ENCODE data around the gene PTPRM. TPM values are rescaled to one million over a fixed set of nuclear protein-coding genes. Genes with fewer than 3 reads are reported as not detected.

PTPRM gene
- total RNA-seq, 1 experiment from 2014 or later: 6.2 TPM

DNA sequence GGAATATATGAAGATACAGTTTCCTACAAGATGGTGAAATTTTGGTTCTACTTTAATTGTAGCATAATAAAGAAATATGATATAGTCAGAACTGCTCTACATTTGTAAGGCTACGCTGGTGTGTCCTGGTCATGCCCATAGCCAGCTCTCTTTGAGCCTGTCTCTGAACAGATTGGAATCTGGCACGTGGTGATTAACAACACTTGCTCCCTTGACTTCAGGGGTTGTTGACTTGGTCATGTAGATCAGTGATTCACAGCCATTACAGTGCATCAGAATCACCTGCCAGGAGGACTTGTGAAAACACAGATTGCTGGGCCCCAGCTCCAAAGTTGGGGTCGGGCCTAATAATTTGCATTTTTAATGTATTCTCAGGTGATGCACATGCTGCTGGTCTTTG is 80.4 kb downstream of the PTPRM start:
- Histone ChIP-seq H3K56ac (ENCODE audit: insufficient read length, low read depth, low read length) (no peak overlapping the region), H4K91ac (ENCODE audit: insufficient read length, low read depth, low read length) (no peak overlapping the region), H2BK5ac (ENCODE audit: insufficient read length, low read length) (no peak overlapping the region), H3K9me3 (ENCODE audit: control insufficient read depth, low read depth, low read length) (no peaks in the 10 kb centered on the region), H3K9ac (ENCODE audit: extremely low read depth, insufficient read length, low read length) (no peak overlapping the region), H3T11ph (ENCODE audit: low read length) (no peak overlapping the region), H2BK15ac (ENCODE audit: low read depth, low read length) (no peak overlapping the region), H3K14ac (ENCODE audit: insufficient read depth, low read length) (no peak overlapping the region), H3K79me2 (ENCODE audit: insufficient read depth, low read length) (no peaks in the 10 kb centered on the region), H3K23ac (ENCODE audit: insufficient read length, low read depth, low read length) (no peak overlapping the region), H4K8ac (replicated peaks; ENCODE audit: insufficient read length, low read depth, low read length) (no peak overlapping the region), H3K4ac (ENCODE audit: low read depth, low read length) (no peak overlapping the region), H3K79me1 (ENCODE audit: insufficient read depth, low read depth, low read length, poor library complexity, severe bottlenecking) (no peaks in the 10 kb centered on the region), H2BK12ac (ENCODE audit: insufficient read length, low read depth, low read length) (no peak overlapping the region), H3K23me2 (ENCODE audit: insufficient read length, low read depth, low read length, poor library complexity, severe bottlenecking) (no peaks in the 10 kb centered on the region), H4K20me1 (ENCODE audit: control insufficient read depth, insufficient read depth, insufficient read length) (no peaks in the 10 kb centered on the region), H2BK120ac (ENCODE audit: low read depth, low read length, poor library complexity, severe bottlenecking) (no peak overlapping the region), H2AK5ac (ENCODE audit: insufficient read length, low read length) (no peak overlapping the region), H2AFZ (ENCODE audit: low read length) (no peak overlapping the region), H3K4me2 (ENCODE audit: insufficient read depth, insufficient read length, low read length) (no peak overlapping the region), H4K5ac (ENCODE audit: insufficient read length, low read depth, low read length) (no peak overlapping the region), H3K27me3 (ENCODE audit: insufficient read depth, low read length) (no peaks in the 10 kb centered on the region), H2BK20ac (ENCODE audit: low read depth, low read length, poor library complexity, severe bottlenecking) (no peak overlapping the region), H3K18ac (ENCODE audit: insufficient read length, low read depth, low read length) (no peak overlapping the region), H3K4me1 (ENCODE audit: insufficient read depth, low read length) (peaks cover 3% of the 10 kb centered on the region; the same call in 1 of the 2 replicates), H3K27ac (ENCODE audit: insufficient read length, low read depth, low read length) (no peak overlapping the region)
- TF ChIP-seq, protein P1, sequence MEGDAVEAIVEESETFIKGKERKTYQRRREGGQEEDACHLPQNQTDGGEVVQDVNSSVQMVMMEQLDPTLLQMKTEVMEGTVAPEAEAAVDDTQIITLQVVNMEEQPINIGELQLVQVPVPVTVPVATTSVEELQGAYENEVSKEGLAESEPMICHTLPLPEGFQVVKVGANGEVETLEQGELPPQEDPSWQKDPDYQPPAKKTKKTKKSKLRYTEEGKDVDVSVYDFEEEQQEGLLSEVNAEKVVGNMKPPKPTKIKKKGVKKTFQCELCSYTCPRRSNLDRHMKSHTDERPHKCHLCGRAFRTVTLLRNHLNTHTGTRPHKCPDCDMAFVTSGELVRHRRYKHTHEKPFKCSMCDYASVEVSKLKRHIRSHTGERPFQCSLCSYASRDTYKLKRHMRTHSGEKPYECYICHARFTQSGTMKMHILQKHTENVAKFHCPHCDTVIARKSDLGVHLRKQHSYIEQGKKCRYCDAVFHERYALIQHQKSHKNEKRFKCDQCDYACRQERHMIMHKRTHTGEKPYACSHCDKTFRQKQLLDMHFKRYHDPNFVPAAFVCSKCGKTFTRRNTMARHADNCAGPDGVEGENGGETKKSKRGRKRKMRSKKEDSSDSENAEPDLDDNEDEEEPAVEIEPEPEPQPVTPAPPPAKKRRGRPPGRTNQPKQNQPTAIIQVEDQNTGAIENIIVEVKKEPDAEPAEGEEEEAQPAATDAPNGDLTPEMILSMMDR (conservative IDR thresholded peaks at IDR 0.05): no peak
- Mint-ChIP-seq H3K27ac (no peak overlapping the region), H3K4me1 (peaks cover 11 to 12% of the 10 kb centered on the region in 2 experiments), H3K36me3 (ENCODE audit: insufficient read depth in 1 of 3, low read depth in 3 of 3) (peaks cover 3 to 13% (median 4%) of the 10 kb centered on the region in 3 experiments; a peak in 5 of 7 replicates), H3K9me3 (peaks cover 11 to 14% of the 10 kb centered on the region in 2 experiments; a peak in 4 of 5 replicates), H3K27me3 (ENCODE audit: low read depth) (no peaks in the 10 kb centered on the region), H3K4me3 (no peak overlapping the region)
- no peak for DNase-seq
- no CpG with 5 or more reads among the region's 3 CpGs for WGBS (ENCODE audit: extremely low coverage, insufficient read length, low lambda C conversion rate)
